BJ (cell line): Measurements from ENCODE around the gene ST3GAL3. TPM values are rescaled to one million over a fixed set of nuclear protein-coding genes. Genes with fewer than 3 reads are reported as not detected.
A peak's percentile ranks its signal among the peaks of the same experiment; 100 is the strongest.

Experiments used
- CTCF ChIA-PET: fragments of 350-600 bp; formaldehyde crosslinking; extraction: SDS; loops from one replicate; lab custom pipeline; 2021; ENCODE audit warnings: antibody characterized with exemption, inconsistent platforms; lab: Yijun Ruan, JAX
- POLR2A ChIA-PET: fragments of 300-600 bp; sonication (Branson Sonifier 250); formaldehyde crosslinking; extraction: SDS; loops from one replicate; lab custom pipeline; 2021; ENCODE audit warnings: antibody characterized with exemption; lab: Charles Lee
- DNase-seq: peaks from one replicate; pipeline ENCODE4 v3.0.0-alpha.2; 2011; ENCODE audit warnings: low read depth
- H3K27me3 ChIP-seq: 2 replicates; pipeline ENCODE4 v1.6.0; 2011; ENCODE audit warnings: low read length; ENCODE audit not compliant: control insufficient read depth, insufficient read depth
- H3K36me3 ChIP-seq: 2 replicates; pipeline ENCODE4 v1.5.1; 2011; ENCODE audit warnings: low read length; ENCODE audit not compliant: control insufficient read depth, insufficient read depth
- H3K4me3 ChIP-seq: 2 replicates; pipeline ENCODE4 v1.5.1; 2011; ENCODE audit warnings: low read depth, mild to moderate bottlenecking, control low read depth, low read length
- CTCF ChIP-seq: IDR thresholded peaks from 2 replicates; pipeline ENCODE4 v1.5.1; 2011; ENCODE audit warnings: low read depth, mild to moderate bottlenecking, control low read depth, inconsistent platforms, low read length, moderate library complexity; ENCODE audit not compliant: insufficient read depth
- polyA plus RNA-seq: library from polyadenylated mRNA; depleted of rRNA; stranded (reverse); fragments of >200 nt; gene quantifications from 2 replicates; pipeline ENCODE4 v1.2.3, GENCODE V29; 2011

The ST3GAL3 gene
- polyA plus RNA-seq, 1 experiment: 24.2 TPM

- Histone ChIP-seq H3K4me3 (no peak overlapping the region), H3K36me3 (no peaks in the 10 kb centered on the region; the same call in none of the 2 replicates), H3K27me3 (no peaks in the 10 kb centered on the region)
- TF ChIP-seq CTCF: no peak
- DNase-seq: no peak
- POLR2A ChIA-PET: no interaction called here
- CTCF ChIA-PET: interaction anchor here (2.9 kb wide), 1 partner anchor 59 kb away, joined by 10 read pairs; the partner anchor contains the start of gene ARTN
Observed at GRCh38 chr1:43875331-43875730, 168.0 kb downstream of the ST3GAL3 start.

GRCh38 chr1:43877101-43877500, 169.8 kb downstream of the ST3GAL3 start:
- H3K27me3 ChIP-seq: no peaks in the 10 kb centered on the region
- no peaks in the 10 kb centered on the region; the same call in none of the 2 replicates for H3K36me3 ChIP-seq
- no peak for DNase-seq
- H3K4me3 ChIP-seq: no peak overlapping the region
- POLR2A ChIA-PET: no interaction called here
- TF ChIP-seq CTCF: no peak
- CTCF ChIA-PET: interaction anchor here (1.3 kb wide), 1 partner anchor 23 kb away, joined by 3 read pairs; no protein-coding TSS in a partner anchor

GRCh38 chr1:43878440-43878839, 171.1 kb downstream of the ST3GAL3 start:
- POLR2A ChIA-PET: no interaction called here
- CTCF ChIA-PET: interaction anchor here (0.6 kb wide), 1 partner anchor 101 kb away, joined by 3 read pairs; no protein-coding TSS in a partner anchor
- no peak for DNase-seq
- no peak overlapping the region for H3K4me3 ChIP-seq
- peaks cover 1% of the 10 kb centered on the region for H3K36me3 ChIP-seq
- no peak for TF ChIP-seq CTCF
- no peaks in the 10 kb centered on the region for H3K27me3 ChIP-seq

- Histone ChIP-seq H3K4me3 (no peak overlapping the region), H3K36me3 (peaks cover 1% of the 10 kb centered on the region), H3K27me3 (no peaks in the 10 kb centered on the region)
- ChIA-PET CTCF (interaction anchor here (0.6 kb wide), 1 partner anchor 102 kb away, joined by 3 read pairs; no protein-coding TSS in a partner anchor), POLR2A (no interaction called here)
- no peak for TF ChIP-seq CTCF
- no peak for DNase-seq
Observed at GRCh38 chr1:43878854-43879253, 171.5 kb downstream of the ST3GAL3 start.

- no peak for TF ChIP-seq CTCF
- no peaks in the 10 kb centered on the region for H3K27me3 ChIP-seq
- DNase-seq: peak; percentile 38
- POLR2A ChIA-PET: no interaction called here
- H3K36me3 ChIP-seq: peaks cover 2% of the 10 kb centered on the region
- H3K4me3 ChIP-seq: no peak overlapping the region
- CTCF ChIA-PET: interaction anchor here (1.1 kb wide), 1 partner anchor 16 kb away, joined by 3 read pairs; no protein-coding TSS in a partner anchor
Observed at GRCh38 chr1:43879414-43879813, 172.1 kb downstream of the ST3GAL3 start.
